OCI-LY7 (cell line): Measurements from ENCODE around the gene FN3K.

ENCODE experiments used
- CTCF ChIP-seq: fragments of 200-600 bp; sonication (generic); conservative IDR thresholded peaks from 2 replicates; pipeline ENCODE4 v1.5.1; 2014; ENCODE audit warnings: mild to moderate bottlenecking, antibody characterized with exemption, low read length, moderate library complexity, mixed read lengths
- EZH2phosphoT487 ChIP-seq: fragments of 200-600 bp; sonication (generic); IDR thresholded peaks from 2 replicates; pipeline ENCODE4 v1.6.1; 2018; ENCODE audit warnings: low read depth, borderline replicate concordance, mild to moderate bottlenecking, mixed run types, antibody characterized with exemption, low read length, moderate library complexity, mixed read lengths

- TF ChIP-seq CTCF (no peak), EZH2phosphoT487 (no peak)
These were observed 26.3 kb upstream of the FN3K start for GRCh38 chr17:82709024-82709675.
